Breast epithelium (tissue), 4 donors: ENCODE measurements around the gene MVB12B. TPM values are rescaled to one million over a fixed set of nuclear protein-coding genes. Genes with fewer than 3 reads are reported as not detected.

Experiments used
- DNase-seq, 2 donors: peaks; one replicate each; pipeline ENCODE4 v3.0.0-alpha.2; 2019; ENCODE audit warnings: low spot score in 2 of 2
- H3K27ac ChIP-seq, 2 donors: fragments of 200-600 bp; sonication (generic) in 1 of 2; one replicate each; pipeline ENCODE4 v1.5.1; 2016 to 2019; ENCODE audit warnings: mild to moderate bottlenecking in 1 of 2
- H3K27me3 ChIP-seq, 2 donors: fragments of 200-600 bp; sonication (generic) in 1 of 2; one replicate each; pipeline versions ENCODE4 v1.5.1 to v1.6.0; 2017 to 2019; ENCODE audit warnings: control low read depth in 1 of 2, mild to moderate bottlenecking in 1 of 2
- H3K36me3 ChIP-seq: fragments of 200-600 bp; one replicate; pipeline ENCODE4 v1.5.1; 2019
- H3K4me1 ChIP-seq, 2 donors: fragments of 200-600 bp; sonication (generic); one replicate each; pipeline ENCODE4 v1.5.1; 2016 to 2019; ENCODE audit warnings: control low read depth in 1 of 2
- H3K4me3 ChIP-seq, 3 donors: fragments of 200-600 bp; sonication (generic); 1 replicate in 2 of 3; 2 replicates in 1 of 3; pipeline ENCODE4 v1.5.1; 2016 to 2019; ENCODE audit warnings: mild to moderate bottlenecking in 3 of 3, moderate library complexity in 2 of 3
- H3K9me3 ChIP-seq, 2 donors: fragments of 200-600 bp; sonication (generic) in 1 of 2; one replicate each; pipeline ENCODE4 v1.5.1; 2016 to 2019; ENCODE audit warnings: control low read depth in 1 of 2
- CTCF ChIP-seq, 3 donors: fragments of 450-650 bp; IDR thresholded peaks; one replicate each; pipeline ENCODE4 v1.5.1; 2016 to 2017; ENCODE audit warnings: antibody characterized with exemption in 3 of 3, mild to moderate bottlenecking in 3 of 3, moderate library complexity in 3 of 3
- POLR2A ChIP-seq: fragments of 450-650 bp; IDR thresholded peaks from one replicate; pipeline ENCODE4 v1.6.1; 2016; ENCODE audit warnings: antibody characterized with exemption, mild to moderate bottlenecking, moderate library complexity
- POLR2AphosphoS5 ChIP-seq, 3 donors: sonication (generic); formaldehyde crosslinking; IDR thresholded peaks; one replicate each; pipeline ENCODE4 v1.6.1; 2017; ENCODE audit warnings: antibody characterized with exemption in 3 of 3
- intact Hi-C: fragments of 100-400 bp; cut with DNase I; formaldehyde crosslinking; loops from one replicate; pipeline ENCODE4 v1.15.1; 2023; ENCODE audit warnings: low total_unique reads
- total RNA-seq, 3 donors: library from RNA; depleted of rRNA; stranded (reverse); fragments of >200 nt; gene quantifications; one replicate each; pipeline ENCODE4 v1.1.0, GENCODE V29; 2016

The MVB12B gene
- total RNA-seq, 3 donors from 2014 or later = 8.2 to 12.6 (median 9.9) TPM

GRCh38 chr9:126299706-126300276 is 26.8 kb upstream of the MVB12B start:
- H3K36me3 ChIP-seq = no peaks in the 10 kb centered on the region
- H3K4me3 ChIP-seq = no peak overlapping the region
- H3K9me3 ChIP-seq = no peaks in the 10 kb centered on the region
- intact Hi-C loops = loop anchor here (10.0 kb wide), 1 partner anchor 95 kb away; no protein-coding TSS in a partner anchor
- H3K4me1 ChIP-seq = no peaks in the 10 kb centered on the region
- no peak for DNase-seq
- TF ChIP-seq POLR2AphosphoS5 (IDR thresholded peaks at IDR 0.05) (no peak), CTCF (IDR thresholded peaks at IDR 0.05) (no peak), POLR2A (no peak)
- H3K27ac ChIP-seq = no peak overlapping the region
- no peaks in the 10 kb centered on the region for H3K27me3 ChIP-seq

- no peaks in the 10 kb centered on the region for H3K9me3 ChIP-seq
- no peak overlapping the region for H3K4me3 ChIP-seq
- H3K4me1 ChIP-seq = no peaks in the 10 kb centered on the region
- no peak for DNase-seq
- TF ChIP-seq CTCF (IDR thresholded peaks at IDR 0.05) (no peak), POLR2A (no peak), POLR2AphosphoS5 (IDR thresholded peaks at IDR 0.05) (no peak)
- no peaks in the 10 kb centered on the region for H3K27me3 ChIP-seq
- intact Hi-C loops = loop anchor here (10.0 kb wide), 1 partner anchor 94 kb away; no protein-coding TSS in a partner anchor
- H3K36me3 ChIP-seq = no peaks in the 10 kb centered on the region
- H3K27ac ChIP-seq = no peak overlapping the region
Observed at GRCh38 chr9:126301196-126301595, 25.4 kb upstream of the MVB12B start.

GRCh38 chr9:126301985-126302603 is 24.5 kb upstream of the MVB12B start:
- no peak overlapping the region for H3K27ac ChIP-seq

GRCh38 chr9:126302730-126303129 is 23.9 kb upstream of the MVB12B start:
- Histone ChIP-seq H3K4me3 (no peak overlapping the region), H3K9me3 (no peaks in the 10 kb centered on the region), H3K27ac (no peak overlapping the region), H3K27me3 (no peaks in the 10 kb centered on the region), H3K4me1 (no peaks in the 10 kb centered on the region), H3K36me3 (no peaks in the 10 kb centered on the region)
- DNase-seq = no peak
- no peak for TF ChIP-seq POLR2A
- no peak for TF ChIP-seq POLR2AphosphoS5 (IDR thresholded peaks at IDR 0.05)
- no peak for TF ChIP-seq CTCF (IDR thresholded peaks at IDR 0.05)
- intact Hi-C loops = loop anchor here (10.0 kb wide), 1 partner anchor 92 kb away; no protein-coding TSS in a partner anchor

More at GRCh38 chr9:126301985-126302603, 24.5 kb upstream of the MVB12B start:
- TF ChIP-seq POLR2A = no peak
- TF ChIP-seq CTCF (IDR thresholded peaks at IDR 0.05) = peak; percentile 49 to 77 (median 64)
- DNase-seq = peak in 1 of 2 donors; percentile 45
- Histone ChIP-seq H3K27me3 (no peaks in the 10 kb centered on the region), H3K4me3 (no peak overlapping the region), H3K9me3 (no peaks in the 10 kb centered on the region), H3K36me3 (no peaks in the 10 kb centered on the region), H3K4me1 (no peaks in the 10 kb centered on the region)
- intact Hi-C loops = loop anchor here (10.0 kb wide), 1 partner anchor 93 kb away; no protein-coding TSS in a partner anchor

GRCh38 chr9:126303488-126303887 is 23.1 kb upstream of the MVB12B start:
- TF ChIP-seq POLR2A = no peak
- no peak for TF ChIP-seq POLR2AphosphoS5 (IDR thresholded peaks at IDR 0.05)
- no peak for TF ChIP-seq CTCF (IDR thresholded peaks at IDR 0.05)
- Histone ChIP-seq H3K4me3 (no peak overlapping the region), H3K27me3 (no peaks in the 10 kb centered on the region), H3K4me1 (no peaks in the 10 kb centered on the region), H3K27ac (no peak overlapping the region), H3K36me3 (no peaks in the 10 kb centered on the region), H3K9me3 (no peaks in the 10 kb centered on the region)
- DNase-seq = no peak
- intact Hi-C loops = loop anchor here (10.0 kb wide), 1 partner anchor 91 kb away; no protein-coding TSS in a partner anchor
